ENCODE measurements around the gene PSAT1.
A peak's percentile ranks its signal among the peaks of the same experiment; 100 is the strongest.
"Not testable (repeated sequence)": the region's sequence is repeated elsewhere in the genome, so short reads cannot be mapped to it uniquely, and the experiment has no call there.

The PSAT1 gene

DNA sequence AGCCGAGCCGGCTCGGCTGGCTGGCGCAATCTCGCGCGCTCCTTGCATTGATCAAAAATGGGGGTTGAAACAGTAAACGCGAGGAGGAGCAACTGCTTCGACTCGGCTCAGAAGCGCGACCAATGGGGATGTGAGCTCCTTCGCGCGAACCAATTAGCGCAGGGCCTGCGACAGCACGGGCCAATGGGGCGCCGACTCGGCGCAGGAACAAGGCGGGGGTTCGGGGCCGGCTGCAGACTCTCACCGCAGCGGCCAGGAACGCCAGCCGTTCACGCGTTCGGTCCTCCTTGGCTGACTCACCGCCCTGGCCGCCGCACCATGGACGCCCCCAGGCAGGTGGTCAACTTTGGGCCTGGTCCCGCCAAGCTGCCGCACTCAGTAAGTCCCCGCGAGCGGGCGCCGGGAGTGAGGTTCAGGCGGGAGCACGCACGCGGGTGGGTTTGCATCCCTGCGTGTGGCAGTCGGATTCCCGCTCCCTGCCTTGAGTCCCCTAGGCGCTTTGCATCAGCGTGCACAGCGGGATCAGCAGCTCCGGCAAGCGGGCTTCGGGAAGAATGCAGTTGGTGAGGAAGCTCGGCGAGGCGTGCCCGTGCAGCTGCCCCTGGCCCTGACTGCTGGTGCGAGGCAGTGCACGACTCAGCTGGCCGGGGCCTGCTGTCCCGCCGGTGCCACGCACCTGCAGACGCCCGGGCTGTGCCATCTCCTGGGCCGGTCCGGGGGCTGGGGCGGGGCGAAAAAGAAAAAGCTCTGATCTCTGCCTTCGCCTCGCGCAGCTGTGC lies at the start of gene PSAT1:
PSAT1 (plus strand) TSS at position 233 of the 779 bp plus-strand sequence; CDS start at position 319, 86 bp downstream.
- DNase-seq: peak; percentile 70

DNA sequence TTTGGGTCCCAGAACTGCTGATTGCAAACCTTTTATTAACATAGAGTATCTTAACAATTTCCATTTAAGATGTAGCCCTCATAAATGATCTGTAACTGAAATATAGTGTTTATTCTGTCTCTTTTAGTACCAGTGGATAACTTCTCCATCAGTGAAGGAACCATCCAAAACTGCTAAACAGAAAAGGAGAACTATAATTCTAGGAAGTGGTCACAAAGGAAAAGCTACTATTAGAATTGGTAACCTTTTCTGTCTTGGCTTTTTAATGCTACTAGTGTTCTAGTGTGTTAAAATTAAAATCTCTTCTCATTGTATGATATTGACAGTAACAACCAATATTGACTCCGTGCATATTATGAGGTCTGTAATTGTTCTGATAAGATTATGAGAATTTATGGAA lies 48.3 kb upstream of the PSAT1 start:
- no peak for DNase-seq

DNA sequence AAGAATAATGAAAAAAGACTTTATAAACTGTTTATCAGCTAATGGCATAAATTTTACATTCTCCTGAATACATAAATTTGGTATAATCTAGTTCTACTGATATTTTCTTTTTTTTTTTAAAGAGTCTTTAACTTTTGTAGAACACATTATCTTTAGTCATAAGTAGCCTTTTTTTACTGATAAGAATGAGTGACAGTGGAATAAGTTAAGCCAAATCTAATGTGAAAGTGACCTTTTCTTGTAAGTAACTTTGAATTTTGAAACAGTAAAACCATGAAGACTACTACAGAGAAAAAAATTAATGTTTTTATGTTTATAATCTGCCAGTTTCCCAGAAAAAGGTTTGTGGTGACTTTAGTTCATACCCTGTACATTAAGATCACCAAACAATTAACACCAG lies 47.4 kb upstream of the PSAT1 start:
- DNase-seq: no peak

DNA sequence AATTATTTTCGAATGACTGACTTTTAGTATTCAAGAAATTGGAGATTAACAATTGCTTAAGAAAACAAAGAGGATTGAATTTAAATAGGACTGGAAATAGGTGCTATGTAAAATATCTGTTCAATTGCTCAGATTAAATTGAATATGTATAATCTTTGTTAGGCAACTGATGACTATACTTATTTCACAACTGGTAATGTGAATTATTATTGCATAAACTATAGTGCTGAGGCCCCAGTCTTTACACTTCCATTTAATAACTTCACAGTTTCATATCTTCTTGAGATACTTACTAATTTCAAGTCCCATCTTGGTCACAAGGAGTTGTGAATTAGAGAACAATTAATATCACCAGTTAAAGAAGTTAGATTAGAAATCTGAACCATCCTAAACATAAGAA lies 44.3 kb upstream of the PSAT1 start:
- no peak for DNase-seq

DNA sequence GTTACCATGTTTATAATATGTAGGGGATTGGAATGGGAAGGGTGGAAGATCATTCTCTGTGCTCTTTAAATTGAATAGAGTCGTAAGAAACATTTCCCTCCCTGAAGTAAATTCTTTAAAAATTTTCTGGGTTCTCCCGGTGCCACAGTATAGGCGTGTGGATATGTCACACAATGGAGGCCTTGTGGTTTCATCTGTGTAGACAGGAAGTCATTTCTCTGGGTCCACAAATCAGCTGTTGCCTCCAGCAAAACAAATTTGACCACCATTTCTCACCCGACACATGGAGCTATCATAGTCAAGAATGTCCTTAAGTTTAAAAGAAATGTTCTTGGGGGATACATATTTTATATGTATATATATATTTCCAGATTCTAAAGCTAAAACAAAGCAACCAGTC lies 43.6 kb upstream of the PSAT1 start:
- no peak for DNase-seq

DNA sequence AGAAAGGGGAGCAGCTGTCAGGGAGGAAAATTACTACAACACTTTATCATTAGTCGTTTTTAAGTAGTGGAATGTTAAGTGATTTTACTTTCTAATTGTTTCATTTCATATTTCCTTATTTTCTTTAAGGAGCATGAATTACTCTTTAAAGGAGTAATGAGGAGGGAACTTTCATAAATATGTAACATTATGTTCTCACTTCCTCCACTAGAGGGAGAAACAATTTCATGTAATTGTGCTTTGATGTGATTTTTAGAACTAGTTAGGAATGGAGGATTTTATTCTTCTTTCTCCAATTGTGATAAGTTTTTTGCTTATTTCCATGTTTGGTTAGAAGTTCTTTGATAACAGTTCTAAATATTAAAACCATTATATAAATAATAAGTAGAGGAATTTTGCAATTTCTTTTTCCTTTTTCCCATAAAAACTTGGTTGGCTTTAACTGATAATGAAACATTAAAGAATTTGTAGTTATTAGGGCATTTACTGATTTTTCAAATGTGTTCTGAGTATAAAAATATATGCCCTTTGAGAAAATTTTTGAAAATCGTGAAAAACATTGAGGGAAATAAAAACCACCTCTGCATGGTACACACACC lies 35.4 kb upstream of the PSAT1 start:
- no peak for DNase-seq

DNA sequence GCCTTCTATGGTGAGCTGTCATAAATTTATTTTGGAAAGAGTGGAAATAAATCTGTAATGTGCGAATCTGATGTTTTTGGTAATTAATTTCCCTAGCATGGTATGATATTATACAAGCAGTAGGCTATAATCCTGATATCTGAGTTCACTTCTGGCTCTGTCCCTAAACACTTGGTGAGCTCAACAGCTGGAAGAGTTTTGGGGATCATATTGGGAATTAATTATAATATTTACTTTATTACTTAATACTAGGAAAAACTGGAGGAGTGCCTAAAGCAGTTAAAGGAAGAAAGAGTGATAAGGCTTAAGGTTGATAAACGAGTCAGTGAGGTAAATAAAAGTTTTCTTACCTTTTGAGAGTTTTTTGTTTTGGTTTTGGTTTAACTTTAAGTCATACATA lies 34.3 kb upstream of the PSAT1 start:
- DNase-seq: no peak

DNA sequence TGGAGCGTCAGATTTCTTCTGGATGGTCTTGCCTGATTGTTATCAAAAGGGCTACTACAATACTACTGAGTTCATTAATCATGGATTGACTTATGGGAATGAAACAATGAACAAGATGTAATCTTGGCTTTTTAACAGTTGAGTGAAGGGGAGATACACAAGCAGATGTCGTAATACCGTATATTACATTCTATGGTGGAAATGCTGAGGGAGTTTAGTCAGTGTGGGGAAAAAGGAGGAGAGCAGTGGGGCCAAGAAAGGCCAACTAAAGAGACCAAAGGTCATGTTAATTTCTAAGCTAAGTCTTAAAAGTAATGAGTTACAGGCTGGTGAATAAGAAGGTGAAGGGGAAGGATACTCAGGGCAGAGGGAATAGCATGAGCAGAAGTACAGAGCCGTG lies 29.0 kb upstream of the PSAT1 start:
- DNase-seq: no peak

DNA sequence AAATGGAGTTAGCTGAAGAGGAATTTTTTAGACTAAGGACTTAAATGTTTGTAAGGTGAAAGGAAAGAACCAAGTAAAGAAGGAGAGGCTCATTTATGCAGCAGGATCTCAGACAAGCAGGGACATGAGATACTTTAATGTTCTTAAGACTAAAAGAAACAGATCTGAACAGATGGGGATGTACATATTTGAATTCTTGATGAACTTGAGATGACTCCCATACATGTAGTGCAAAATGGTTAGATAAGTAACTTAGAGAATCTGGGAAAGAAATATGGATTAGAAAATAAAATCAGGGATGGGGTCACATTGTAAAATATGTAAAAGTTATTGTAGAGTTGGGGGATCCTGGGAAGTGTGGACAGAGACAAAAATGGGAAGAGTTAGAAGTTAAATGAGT lies 27.1 kb upstream of the PSAT1 start:
- DNase-seq: no peak

DNA sequence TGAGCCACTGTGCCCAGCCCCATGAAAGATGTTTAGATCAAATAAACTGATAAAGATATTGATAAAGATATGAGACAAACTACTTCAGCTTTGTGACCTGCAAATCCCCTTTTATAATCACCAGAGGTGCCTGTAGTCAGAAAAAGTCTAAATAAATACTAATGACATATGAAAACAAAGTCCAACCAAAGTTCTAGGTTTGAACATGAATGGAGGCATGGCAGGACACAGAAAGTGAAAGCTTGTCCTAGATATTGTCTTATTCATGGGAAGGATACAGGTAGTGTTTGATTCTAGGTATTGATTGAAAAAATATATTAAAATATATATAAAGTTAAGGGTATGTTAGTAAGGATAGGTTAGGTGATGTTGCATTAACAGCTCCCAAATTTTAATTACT lies 24.6 kb upstream of the PSAT1 start:
- no peak for DNase-seq

DNA sequence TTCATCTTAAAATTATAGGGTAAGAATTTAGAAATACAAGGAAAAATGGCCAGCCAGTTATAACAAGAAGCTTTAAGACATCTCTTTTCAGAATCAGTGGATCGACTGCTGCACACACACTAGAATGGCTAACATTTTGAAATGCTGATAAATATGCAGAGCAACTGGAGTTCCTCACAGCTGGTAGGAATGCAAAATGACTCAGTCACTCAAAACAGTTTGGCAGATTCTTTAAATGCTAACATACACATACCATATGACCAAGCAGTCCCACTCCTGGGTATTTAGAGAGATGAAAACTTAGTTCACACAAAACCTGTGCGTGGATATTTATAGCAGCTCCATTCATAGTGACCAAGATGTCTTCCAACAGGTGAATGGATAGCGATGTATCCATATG lies 23.2 kb upstream of the PSAT1 start:
- DNase-seq: no peak

DNA sequence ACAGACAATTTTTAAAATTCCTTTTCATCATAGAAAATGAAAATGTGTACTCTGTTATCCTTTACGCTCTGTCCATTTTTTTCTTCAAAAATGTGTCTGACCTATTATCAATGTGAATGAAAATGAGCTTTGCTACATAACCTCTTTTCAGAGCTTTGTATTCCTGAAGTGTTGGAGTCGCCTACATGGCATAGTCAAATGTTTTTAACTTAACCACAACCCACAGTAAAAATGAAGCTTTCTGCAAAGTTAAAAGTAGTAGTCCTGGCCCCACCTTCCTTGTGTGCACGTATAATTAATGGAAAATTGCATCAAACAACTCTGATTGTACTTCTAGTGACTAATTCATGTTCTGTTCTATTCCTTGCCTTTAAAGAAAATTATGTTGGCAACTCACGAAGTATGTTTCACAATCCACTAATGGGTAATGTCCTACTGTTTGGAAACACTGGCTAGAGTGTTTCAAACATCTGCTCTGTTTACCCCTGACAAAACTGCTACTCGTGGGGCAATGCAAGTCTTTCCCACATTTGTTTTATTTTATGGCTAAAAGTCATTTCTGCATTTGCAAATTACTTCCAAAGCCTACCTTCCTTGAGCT lies 18.6 kb upstream of the PSAT1 start:
- no peak for DNase-seq

DNA sequence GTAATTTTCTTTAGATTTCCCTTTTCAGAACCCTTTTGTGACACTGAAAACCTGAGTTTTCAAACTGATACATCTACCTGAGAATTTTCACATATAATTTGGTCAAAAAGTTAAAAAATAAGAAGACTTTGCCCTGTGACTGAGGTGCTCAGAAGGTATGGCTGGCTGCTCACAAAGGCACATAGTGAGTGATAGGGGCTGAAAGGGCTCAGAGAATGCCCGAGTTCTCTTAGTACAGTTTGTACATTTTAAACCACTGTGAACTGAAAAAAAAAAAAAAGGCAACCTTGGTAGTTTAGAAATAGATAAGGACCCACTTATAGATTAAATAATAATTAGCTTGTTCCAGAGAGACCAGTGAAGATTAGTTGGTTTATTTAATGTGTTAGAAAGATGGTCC lies 18.1 kb upstream of the PSAT1 start:
- no peak for DNase-seq

DNA sequence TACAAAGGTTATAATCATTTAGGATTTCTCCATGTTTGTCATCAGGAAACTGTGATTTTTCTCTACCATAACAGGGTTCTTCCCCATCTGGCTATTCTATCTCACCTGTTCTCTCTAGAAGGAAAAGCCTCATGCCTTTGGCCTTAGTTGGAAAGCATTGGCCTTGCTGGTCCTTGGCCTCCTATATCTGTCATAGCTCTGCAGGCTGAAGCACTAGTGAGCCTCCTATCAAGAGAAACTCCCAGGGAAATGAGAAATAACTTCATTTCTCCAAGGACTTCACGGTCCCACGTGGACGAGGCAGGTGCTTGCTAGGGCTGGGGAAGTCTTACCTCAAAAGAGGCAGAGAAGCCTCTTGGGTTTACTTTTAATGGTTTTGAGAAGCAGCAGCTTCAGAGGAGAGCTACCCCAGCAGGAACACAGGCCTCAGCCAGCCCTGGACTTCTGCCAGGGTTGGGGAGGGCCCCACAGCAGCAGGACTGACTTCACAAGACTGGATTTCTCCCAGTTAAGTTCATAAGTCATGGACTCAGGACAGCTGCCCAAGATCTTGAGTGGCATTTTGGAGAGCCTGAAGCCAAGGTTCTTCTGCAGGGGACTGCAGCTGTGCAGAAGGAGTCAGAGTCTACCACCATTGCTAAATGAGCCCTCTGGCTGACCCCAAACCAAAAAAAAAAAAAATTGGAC lies 15.8 kb upstream of the PSAT1 start:
- DNase-seq: no peak

DNA sequence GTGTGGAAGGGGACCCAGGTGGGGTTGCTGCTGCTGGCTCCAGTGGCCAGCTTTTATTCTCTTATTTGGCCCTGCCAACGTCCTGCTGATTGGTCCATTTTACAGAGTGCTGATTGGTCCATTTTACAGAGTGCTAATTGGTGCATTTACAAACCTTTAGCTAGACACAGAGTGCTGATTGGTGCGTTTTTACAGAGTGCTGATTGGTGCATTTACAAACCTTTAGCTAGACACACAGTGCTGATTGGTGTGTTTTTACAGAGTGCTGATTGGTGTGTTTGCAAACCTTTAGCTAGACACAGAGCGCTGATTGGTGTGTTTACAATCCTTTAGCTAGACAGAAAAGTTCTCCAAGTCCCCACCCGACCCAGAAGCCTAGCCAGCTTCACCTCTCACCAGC lies 12.7 kb upstream of the PSAT1 start:
- not testable (repeated sequence) for DNase-seq

DNA sequence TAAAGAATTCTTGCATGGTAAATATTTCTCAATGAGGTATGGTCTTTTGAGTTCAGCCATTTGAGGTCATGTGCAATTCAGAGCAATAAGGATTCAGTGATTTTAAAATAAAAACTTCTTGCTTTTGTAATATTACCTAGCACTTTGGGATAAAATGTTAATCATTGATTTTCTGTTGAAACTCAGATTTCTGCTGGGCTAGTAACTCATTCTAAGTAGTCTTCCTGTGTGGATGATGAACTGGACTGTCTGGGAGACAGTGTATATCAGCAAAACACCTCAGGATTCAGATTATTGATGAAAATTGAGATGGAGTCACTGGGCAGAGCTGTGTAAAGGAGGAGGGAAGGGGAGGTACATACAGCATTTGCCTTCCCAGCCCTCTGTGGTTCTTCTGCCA lies 10.8 kb upstream of the PSAT1 start:
- DNase-seq: no peak

DNA sequence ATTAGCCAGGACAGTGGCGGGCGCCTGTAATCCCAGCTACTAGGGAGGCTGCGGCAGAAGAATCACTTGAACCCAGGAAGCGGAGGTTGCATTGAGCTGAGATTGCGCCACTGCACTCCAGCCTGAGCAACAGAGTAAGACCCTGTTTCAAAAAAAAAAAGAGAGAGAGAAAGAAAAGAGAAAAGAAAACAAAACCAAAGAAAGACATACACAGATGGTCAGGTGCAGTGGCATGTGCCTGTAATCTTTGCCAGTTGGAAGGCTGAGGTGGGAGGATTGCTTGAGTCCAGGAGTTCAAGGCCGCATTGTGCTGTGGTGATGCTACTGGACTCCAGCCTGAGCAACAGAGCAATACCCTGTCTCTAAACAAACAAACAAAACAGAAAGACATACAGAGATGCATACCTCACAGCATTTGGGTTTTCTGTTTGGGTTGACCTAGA lies 10.0 kb upstream of the PSAT1 start:
- no peak for DNase-seq

DNA sequence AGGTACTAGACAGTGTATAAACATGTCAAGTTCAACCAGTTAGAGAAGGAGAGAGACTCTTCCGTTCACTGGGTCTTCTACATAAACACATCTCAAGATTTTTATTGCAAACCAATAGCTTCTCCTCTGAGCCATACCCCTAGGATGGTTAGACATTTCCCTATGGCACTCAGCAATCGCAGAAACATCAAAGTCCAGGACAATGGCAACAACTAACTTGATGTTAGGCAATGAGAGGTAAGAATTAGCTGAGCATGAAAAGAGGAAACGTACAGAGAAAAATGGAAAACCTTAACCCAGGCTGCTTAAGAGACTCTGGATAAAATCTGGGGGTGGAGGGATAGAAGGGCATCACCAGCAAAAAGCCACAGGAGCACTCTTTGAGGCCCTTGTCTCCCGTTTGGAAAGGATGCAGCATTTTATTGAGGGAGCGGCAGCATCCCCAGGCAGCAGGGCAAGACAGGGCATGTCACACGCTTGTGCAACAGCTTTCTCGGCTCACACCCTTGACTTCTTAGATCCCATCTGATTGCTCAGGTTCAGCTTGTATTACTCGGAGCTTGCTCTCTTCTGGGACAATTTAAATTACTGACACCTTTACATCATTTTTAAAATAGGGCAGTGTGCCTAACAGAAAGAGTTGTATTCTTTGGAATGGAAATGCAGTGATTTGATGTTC lies 8.6 kb upstream of the PSAT1 start:
- DNase-seq: no peak

DNA sequence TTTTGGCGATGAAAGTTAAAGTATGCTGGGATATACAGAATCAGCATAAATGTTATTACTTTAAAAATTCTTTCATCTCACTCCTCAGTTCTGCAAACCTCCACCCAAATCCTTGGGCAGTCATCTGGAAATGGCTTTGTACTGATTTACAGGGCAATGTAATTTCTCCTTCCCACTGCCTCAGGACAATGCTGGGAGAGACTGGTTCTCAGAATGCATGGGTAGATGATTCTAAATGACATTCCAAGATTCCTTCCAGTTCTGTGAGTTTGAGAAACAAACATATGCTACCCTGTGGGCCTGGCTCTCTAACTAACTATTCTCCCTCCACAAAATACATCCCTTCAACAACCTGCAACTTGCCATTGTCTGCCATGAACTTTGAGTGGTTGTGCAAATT lies 7.5 kb upstream of the PSAT1 start:
- no peak for DNase-seq

DNA sequence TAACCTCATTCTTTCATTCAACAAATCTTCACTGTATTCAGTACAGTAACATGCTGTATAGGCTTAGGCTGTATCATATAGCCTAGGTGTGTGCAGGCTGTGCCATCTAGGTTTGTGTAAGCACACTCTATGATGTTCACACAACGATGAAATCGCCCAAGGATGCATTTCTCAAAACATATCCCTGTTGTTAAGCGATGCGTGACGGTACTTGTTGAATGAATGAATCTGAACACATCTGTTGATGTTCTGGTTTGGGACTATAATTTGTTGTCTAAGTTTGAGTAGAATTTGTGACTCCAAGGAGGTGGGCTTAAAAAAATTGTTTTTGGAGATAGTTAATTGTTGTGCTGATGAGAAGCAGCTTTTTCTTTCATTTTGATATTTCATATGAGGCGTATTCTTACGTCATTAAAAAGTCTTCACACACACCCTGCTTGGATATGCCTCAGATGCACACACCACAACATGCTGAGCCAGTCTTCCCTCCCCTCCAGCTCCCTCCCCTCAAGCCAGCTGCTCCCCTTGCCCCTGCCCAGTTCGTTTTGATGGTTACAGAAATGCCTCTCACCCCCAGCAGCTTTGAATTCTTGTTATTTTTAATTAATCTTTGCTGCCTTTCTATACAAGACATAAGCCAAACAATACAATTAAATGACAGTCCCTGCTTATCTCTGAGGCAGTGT lies 5.5 kb upstream of the PSAT1 start:
- no peak for DNase-seq

DNA sequence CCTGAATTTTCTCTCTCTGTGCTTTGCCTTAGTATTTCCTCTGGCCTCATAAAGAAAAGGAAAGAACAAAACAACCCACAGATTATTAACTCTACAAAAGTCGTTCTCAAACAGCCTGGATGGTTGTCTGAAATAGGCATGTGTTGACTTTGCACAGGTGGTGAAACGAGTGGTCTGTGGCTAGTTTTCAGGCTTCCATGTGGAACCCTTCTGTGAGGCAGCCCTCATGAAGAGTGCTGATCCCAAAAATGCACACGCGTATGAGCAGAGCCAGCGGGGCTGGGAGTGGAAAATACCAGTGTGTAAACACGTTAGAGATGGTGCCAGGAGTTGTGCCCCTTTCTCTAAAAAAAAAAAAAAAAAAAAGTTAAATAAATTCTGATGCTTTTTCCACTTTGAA lies 4.9 kb upstream of the PSAT1 start:
- DNase-seq: no peak

DNA sequence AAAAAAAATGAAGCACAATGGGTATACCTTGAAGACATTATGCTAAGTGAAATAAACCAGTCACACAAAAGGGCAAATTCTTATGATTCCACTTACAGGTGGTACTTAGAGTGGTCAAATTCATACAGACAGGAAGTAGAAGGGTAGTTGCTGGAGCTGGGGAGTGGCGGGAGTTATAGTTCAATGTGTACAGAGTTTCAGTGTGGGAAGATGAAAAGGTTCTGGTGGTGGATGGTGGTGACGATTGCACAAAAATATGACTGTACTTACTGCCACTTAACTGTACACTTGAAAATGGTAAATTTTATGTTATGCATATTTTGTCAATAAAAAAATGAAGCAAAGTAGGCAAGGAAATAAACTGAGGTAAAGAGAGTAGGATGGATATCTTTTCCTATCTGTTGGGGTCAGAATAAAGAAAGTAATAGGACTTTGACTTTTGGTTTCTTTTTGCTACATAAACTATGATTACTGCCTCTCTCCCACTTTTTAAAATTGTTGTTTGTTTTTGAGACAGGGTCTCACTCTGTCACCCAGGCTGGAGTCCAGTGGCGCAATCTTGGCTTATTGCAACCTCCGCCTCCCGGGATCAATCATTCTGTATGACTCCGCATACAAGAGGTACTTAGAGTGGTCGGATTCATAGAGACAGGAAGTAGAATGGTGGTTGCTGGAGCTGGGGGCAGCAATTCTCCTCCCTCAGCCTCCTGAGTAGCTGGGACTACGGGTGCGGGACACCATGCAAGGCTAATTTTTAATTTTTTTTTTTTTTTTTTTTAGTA lies 4.0 kb upstream of the PSAT1 start:
- DNase-seq: no peak
